OCI-LY3 (cell line): ENCODE measurements around the gene PTX3.

Experiments used
- H2AFZ ChIP-seq: fragments of 200-600, 300-600 bp; shearing (Covaris generic); 2 replicates; pipeline ENCODE4 v1.6.0; 2014; ENCODE audit warnings: antibody characterized with exemption, low read depth, low read length
- H3K27ac ChIP-seq: fragments of 200-600, 300-600 bp; sonication (generic); 2 replicates; pipeline ENCODE4 v1.5.1; 2014; ENCODE audit warnings: mild to moderate bottlenecking, low read length, moderate library complexity, mixed read lengths
- H3K27me3 ChIP-seq: fragments of 200-600, 300-600 bp; sonication (generic); 2 replicates; pipeline ENCODE4 v1.6.1; 2014; ENCODE audit warnings: low read depth, low read length, mixed read lengths
- H3K36me3 ChIP-seq: fragments of 200-600, 300-600 bp; sonication (generic); replicated peaks from 2 replicates; pipeline ENCODE3; 2014; ENCODE audit warnings: low read depth, low read length, mixed read lengths
- H3K4me1 ChIP-seq: fragments of 300-600, 200-600 bp; sonication (generic); 2 replicates; pipeline ENCODE4 v1.6.1; 2014; ENCODE audit warnings: low read length, mixed read lengths
- H3K4me2 ChIP-seq: fragments of 200-600, 300-600 bp; sonication (generic); 2 replicates; pipeline ENCODE4 v1.6.1; 2014; ENCODE audit warnings: low read length, mixed read lengths
- H3K4me3 ChIP-seq: fragments of 300-600, 200-600 bp; sonication (generic); 2 replicates; pipeline ENCODE4 v1.5.1; 2014; ENCODE audit warnings: antibody characterized with exemption, mild to moderate bottlenecking, low read length, moderate library complexity
- H3K79me2 ChIP-seq: fragments of 300-600, 200-600 bp; shearing (Covaris generic); 2 replicates; pipeline ENCODE4 v1.6.1; 2014; ENCODE audit warnings: mild to moderate bottlenecking, low read length, mixed read lengths
- H3K9ac ChIP-seq: fragments of 300-600, 200-600 bp; shearing (Covaris generic); 2 replicates; pipeline ENCODE4 v1.6.0; 2014; ENCODE audit warnings: mild to moderate bottlenecking, low read length, moderate library complexity
- H3K9me3 ChIP-seq: fragments of 200-600, 300-600 bp; shearing (Covaris generic); 2 replicates; pipeline ENCODE4 v1.6.1; 2014; ENCODE audit warnings: low read length, mixed read lengths; ENCODE audit not compliant: insufficient read depth
- H4K20me1 ChIP-seq: fragments of 200-600, 300-600 bp; sonication (generic); 2 replicates; pipeline ENCODE4 v1.6.1; 2016; ENCODE audit warnings: low read length, mixed read lengths; ENCODE audit not compliant: insufficient read depth
- CTCF ChIP-seq: fragments of 200-600, 300-600 bp; sonication (generic); IDR thresholded peaks from 2 replicates; pipeline ENCODE4 v1.5.1; 2014; ENCODE audit warnings: antibody characterized with exemption, low read length, low read depth
- EZH2phosphoT487 ChIP-seq: fragments of 200-600 bp; shearing (Covaris generic); IDR thresholded peaks from 2 replicates; pipeline ENCODE4 v1.6.1; 2018; ENCODE audit warnings: antibody characterized with exemption, mixed run types, low read depth

The PTX3 gene

GRCh38 chr3:157420606-157421130 lies 16.0 kb upstream of the PTX3 start:
- H2AFZ ChIP-seq = no peak overlapping the region

GRCh38 chr3:157423337-157423736 lies 13.3 kb upstream of the PTX3 start:
- Histone ChIP-seq H3K27ac (no peak overlapping the region), H3K36me3 (no peaks in the 10 kb centered on the region), H2AFZ (no peak overlapping the region), H3K27me3 (no peaks in the 10 kb centered on the region), H3K9ac (no peak overlapping the region), H3K79me2 (no peaks in the 10 kb centered on the region), H3K4me2 (no peak overlapping the region), H3K9me3 (0 out of 2 replicates have a peak, but pooled peaks cover 5% of the 10 kb centered on the region), H4K20me1 (no peaks in the 10 kb centered on the region), H3K4me1 (no peaks in the 10 kb centered on the region), H3K4me3 (no peak overlapping the region)
- TF ChIP-seq CTCF = no peak
- no peak for TF ChIP-seq EZH2phosphoT487

More at GRCh38 chr3:157420606-157421130, 16.0 kb upstream of the PTX3 start:
- H3K4me2 ChIP-seq = no peak overlapping the region
- no peak overlapping the region for H3K27ac ChIP-seq
- no peak for TF ChIP-seq CTCF
- TF ChIP-seq EZH2phosphoT487 = no peak
- H4K20me1 ChIP-seq = no peaks in the 10 kb centered on the region
- no peak overlapping the region for H3K4me3 ChIP-seq
- no peaks in the 10 kb centered on the region for H3K79me2 ChIP-seq
- H3K9me3 ChIP-seq = no peaks in the 10 kb centered on the region
- H3K27me3 ChIP-seq = no peaks in the 10 kb centered on the region; the same call in 1 of the 2 replicates
- H3K4me1 ChIP-seq = no peaks in the 10 kb centered on the region
- H3K9ac ChIP-seq = no peak overlapping the region
- no peaks in the 10 kb centered on the region for H3K36me3 ChIP-seq

GRCh38 chr3:157427901-157428300 lies 8.7 kb upstream of the PTX3 start:
- Histone ChIP-seq H3K9me3 (0 out of 2 replicates have a peak, but pooled peaks cover 5% of the 10 kb centered on the region), H3K4me2 (no peak overlapping the region), H4K20me1 (no peaks in the 10 kb centered on the region), H3K79me2 (no peaks in the 10 kb centered on the region), H3K27ac (no peak overlapping the region), H3K9ac (no peak overlapping the region), H2AFZ (no peak overlapping the region), H3K4me3 (no peak overlapping the region), H3K27me3 (no peaks in the 10 kb centered on the region), H3K36me3 (no peaks in the 10 kb centered on the region), H3K4me1 (peaks cover 18% of the 10 kb centered on the region)
- TF ChIP-seq CTCF (no peak), EZH2phosphoT487 (no peak)

GRCh38 chr3:157428853-157429252 lies 7.8 kb upstream of the PTX3 start:
- Histone ChIP-seq H3K4me1 (peaks cover 18% of the 10 kb centered on the region), H3K79me2 (no peaks in the 10 kb centered on the region), H3K4me3 (no peak overlapping the region), H3K36me3 (no peaks in the 10 kb centered on the region), H3K9ac (no peak overlapping the region), H3K27me3 (peaks cover 8% of the 10 kb centered on the region; the same call in 1 of the 2 replicates), H3K27ac (no peak overlapping the region), H3K9me3 (0 out of 2 replicates have a peak, but pooled peaks cover 5% of the 10 kb centered on the region), H4K20me1 (no peaks in the 10 kb centered on the region), H3K4me2 (no peak overlapping the region), H2AFZ (no peak overlapping the region)
- TF ChIP-seq EZH2phosphoT487 (no peak), CTCF (no peak)
